ENCODE data around the gene TADA2B.

The TADA2B gene

GRCh38 chr4:7062816-7063215 is 19.6 kb downstream of the TADA2B start:
- ChIA-PET CTCF (interaction anchor here (1.4 kb wide), 1 partner anchor 19 kb away, joined by 3 read pairs; the partner anchor contains the start of gene TADA2B), POLR2A (ENCODE audit: low non-redundant PET) (interaction anchor here (0.6 kb wide), 1 partner anchor 345 kb away, joined by 4 read pairs; no protein-coding TSS in a partner anchor)
- no peak for DNase-seq (ENCODE audit: low spot score)
- H3K27ac ChIP-seq, result no peak overlapping the region; the same call in 1 of the 2 replicates
- TF ChIP-seq CTCF (conservative IDR thresholded peaks at IDR 0.05; ENCODE audit: low read depth), result no peak

GRCh38 chr4:7063362-7063761 is 20.2 kb downstream of the TADA2B start:
- POLR2A ChIA-PET (ENCODE audit: low non-redundant PET), result interaction anchor here (0.5 to 0.6 kb wide), 2 partner anchors 346 to 443 kb away, joined by 4 read pairs; no protein-coding TSS in a partner anchor
- no peak for TF ChIP-seq CTCF (conservative IDR thresholded peaks at IDR 0.05; ENCODE audit: low read depth)

GRCh38 chr4:7066006-7066405 is 22.8 kb downstream of the TADA2B start:
- CTCF ChIA-PET, result interaction anchor here (0.6 to 1.1 kb wide), 2 partner anchors 9 to 230 kb away, joined by 4 to 6 read pairs; no protein-coding TSS in a partner anchor
- H3K27ac ChIP-seq, result no peak overlapping the region
- TF ChIP-seq CTCF (conservative IDR thresholded peaks at IDR 0.05; ENCODE audit: low read depth), result no peak
- DNase-seq (ENCODE audit: low spot score), result no peak
- POLR2A ChIA-PET (ENCODE audit: low non-redundant PET), result interaction anchor here (0.7 kb wide), 1 partner anchor 79 kb away, joined by 3 read pairs; no protein-coding TSS in a partner anchor

More at GRCh38 chr4:7063362-7063761, 20.2 kb downstream of the TADA2B start:
- H3K27ac ChIP-seq, result no peak overlapping the region; the same call in 1 of the 2 replicates
- CTCF ChIA-PET, result interaction anchor here (0.7 kb wide), 1 partner anchor 151 kb away, joined by 3 read pairs; no protein-coding TSS in a partner anchor
- DNase-seq (ENCODE audit: low spot score), result no peak

GRCh38 chr4:7066493-7066892 is 23.3 kb downstream of the TADA2B start:
- no peak overlapping the region for H3K27ac ChIP-seq
- CTCF ChIA-PET, result interaction anchor here (0.6 to 1.1 kb wide), 3 partner anchors 10 to 137 kb away, joined by 3 to 4 read pairs (median 4); no protein-coding TSS in a partner anchor
- POLR2A ChIA-PET (ENCODE audit: low non-redundant PET), result interaction anchor here (0.7 kb wide), 1 partner anchor 49 kb away, joined by 5 read pairs; no protein-coding TSS in a partner anchor
- TF ChIP-seq CTCF (conservative IDR thresholded peaks at IDR 0.05; ENCODE audit: low read depth), result no peak
- no peak for DNase-seq (ENCODE audit: low spot score)

GRCh38 chr4:7067126-7067451 is 23.9 kb downstream of the TADA2B start:
- TF ChIP-seq CTCF (conservative IDR thresholded peaks at IDR 0.05; ENCODE audit: low read depth), result no peak
- CTCF ChIA-PET, result interaction anchor here (0.6 to 1.0 kb wide), 2 partner anchors 93 to 137 kb away, joined by 3 read pairs; no protein-coding TSS in a partner anchor
- H3K27ac ChIP-seq, result peak overlapping the region; percentile 79
- POLR2A ChIA-PET (ENCODE audit: low non-redundant PET), result interaction anchor here (0.7 kb wide), 1 partner anchor 50 kb away, joined by 5 read pairs; no protein-coding TSS in a partner anchor
- DNase-seq (ENCODE audit: low spot score), result no peak

GRCh38 chr4:7067452-7068278 is 24.5 kb downstream of the TADA2B start, which contains the start of gene GRPEL1:
GRPEL1 (minus strand) TSS chr4:7068064; CDS start chr4:7068032, 32 bp downstream.
- ChIA-PET CTCF (interaction anchor here (0.6 to 1.0 kb wide), 2 partner anchors 94 to 160 kb away, joined by 3 read pairs; no protein-coding TSS in a partner anchor), POLR2A (ENCODE audit: low non-redundant PET) (interaction anchor here (0.5 to 1.1 kb wide), 4 partner anchors 26 to 390 kb away, joined by 3 read pairs; no protein-coding TSS in a partner anchor)
- TF ChIP-seq CTCF (conservative IDR thresholded peaks at IDR 0.05; ENCODE audit: low read depth), result peak; percentile 33; the same call in 1 of the 2 replicates
- H3K27ac ChIP-seq, result peak within 1 kb of the TSS; percentile 79
- DNase-seq (ENCODE audit: low spot score), result peak; percentile 95

All from RWPE1 (cell line).